ENCODE measurements around the gene PACSIN1. TPM values are rescaled to one million over a fixed set of nuclear protein-coding genes. Genes with fewer than 3 reads are reported as not detected.

Gene PACSIN1
- total RNA-seq, 4 donors from 2014 or later, result 0.08 to 0.42 (median 0.10) TPM; not detected in 1

DNA sequence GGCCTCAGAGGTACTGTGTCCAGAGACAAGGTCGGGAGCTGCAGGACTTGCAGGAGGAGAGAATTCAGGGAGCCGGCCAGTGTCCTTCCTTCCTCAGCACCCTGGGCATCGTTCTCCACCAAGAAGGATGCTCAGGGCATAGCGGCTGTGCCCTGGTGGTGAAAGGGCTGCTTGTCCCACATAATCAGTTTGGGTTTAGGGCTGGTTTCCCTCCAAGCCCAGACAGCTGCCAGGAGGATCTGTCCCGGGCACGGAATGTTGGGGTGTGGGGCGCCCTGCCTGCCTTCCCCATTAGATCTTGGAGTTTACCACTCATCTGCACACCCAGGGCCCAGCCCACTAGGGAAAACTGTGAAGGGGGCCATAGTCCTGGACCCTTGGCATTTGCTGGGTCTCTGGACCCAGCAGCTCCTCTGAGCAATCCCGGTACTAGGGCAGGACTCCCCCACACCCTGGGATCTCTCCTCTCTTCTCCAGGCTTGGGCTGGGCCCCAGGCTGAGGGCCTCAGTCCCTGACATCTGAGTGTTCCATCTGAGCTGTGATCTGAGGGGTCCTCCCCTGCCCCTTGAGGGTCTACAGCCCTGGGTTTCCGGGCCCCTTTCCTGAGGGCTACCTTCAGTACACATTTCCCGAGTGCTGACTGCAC, 108.9 kb downstream of the PACSIN1 start:
- TF ChIP-seq CTCF (IDR thresholded peaks at IDR 0.05), result no peak
- no peak for TF ChIP-seq POLR2A (IDR thresholded peaks at IDR 0.05)
- intact Hi-C loops (cut with DNase I; ENCODE audit: low total_unique reads), result no loop called here
- H3K4me3 ChIP-seq (ENCODE audit: low read depth, poor library complexity, severe bottlenecking), result no peak overlapping the region
- WGBS, 2 donors, result 57 to 74% methylated on average over 9 to 10 of the region's 10 CpGs
- no peak for DNase-seq (ENCODE audit: low spot score in 2 of 2)

DNA sequence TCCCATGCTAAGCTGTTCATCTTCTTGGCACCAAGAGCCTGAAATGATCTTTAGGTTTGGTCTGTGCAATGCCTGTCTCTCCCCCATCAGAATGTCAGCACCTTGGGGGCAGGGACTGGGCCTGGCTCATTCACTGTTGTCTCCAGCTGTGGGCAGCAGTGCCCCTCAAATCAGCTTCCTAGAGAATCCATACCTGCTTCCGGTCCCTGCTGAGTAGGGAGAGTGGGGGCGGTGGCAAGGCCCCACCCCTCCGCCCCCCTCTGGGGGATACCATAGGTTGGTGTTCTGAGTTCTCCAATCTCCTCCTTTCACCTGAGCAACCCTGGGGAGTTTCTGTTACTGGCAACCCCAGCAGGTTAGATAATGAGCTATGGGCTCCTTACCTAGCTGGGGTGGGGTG, 109.5 kb downstream of the PACSIN1 start:
- no peak for DNase-seq (ENCODE audit: low spot score in 2 of 2)
- no peak for TF ChIP-seq POLR2A (IDR thresholded peaks at IDR 0.05)
- TF ChIP-seq CTCF (IDR thresholded peaks at IDR 0.05), result no peak
- no peak overlapping the region for H3K4me3 ChIP-seq (ENCODE audit: low read depth, poor library complexity, severe bottlenecking)
- intact Hi-C loops (cut with DNase I; ENCODE audit: low total_unique reads), result no loop called here
- WGBS, 2 donors, result 79% methylated on average over 3 of the region's 3 CpGs

DNA sequence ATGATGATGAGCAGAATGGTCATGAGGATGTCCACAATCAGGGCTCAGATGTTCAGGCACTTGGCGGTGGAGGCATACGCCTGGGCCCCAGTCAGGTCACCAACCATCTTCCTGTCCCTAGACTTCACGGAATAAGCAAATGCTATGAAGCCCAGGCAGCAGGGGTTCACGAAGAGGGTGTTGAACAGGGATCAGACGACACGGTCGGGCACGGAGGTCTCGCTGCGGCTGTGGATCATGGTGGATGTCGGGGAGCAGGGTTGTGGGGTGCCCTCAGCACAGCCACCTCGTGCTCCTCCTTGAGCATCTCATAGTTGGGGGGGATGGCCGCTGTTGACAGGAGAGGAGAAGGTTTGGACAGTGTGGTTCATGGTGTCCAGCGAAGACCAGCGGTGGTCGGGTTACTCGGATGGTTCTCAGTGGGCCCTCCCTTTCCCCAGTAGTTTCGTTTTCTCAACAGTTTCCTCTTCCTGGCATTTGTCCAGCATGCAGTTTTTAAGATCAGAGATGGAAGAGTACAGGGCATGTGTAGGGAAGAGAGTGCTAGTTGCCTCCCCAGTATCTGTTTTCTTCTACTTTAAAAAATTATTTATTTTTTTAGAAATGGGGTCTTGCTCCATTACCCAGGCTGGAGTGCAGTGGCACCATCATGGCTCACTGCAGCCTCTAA, 110.5 kb downstream of the PACSIN1 start:
- WGBS, 2 donors, result 85 to 86% methylated on average over 18 of the region's 18 CpGs
- H3K4me3 ChIP-seq (ENCODE audit: low read depth, poor library complexity, severe bottlenecking), result no peak overlapping the region
- no peak for DNase-seq (ENCODE audit: low spot score in 2 of 2)
- intact Hi-C loops (cut with DNase I; ENCODE audit: low total_unique reads), result no loop called here
- no peak for TF ChIP-seq CTCF (IDR thresholded peaks at IDR 0.05)
- TF ChIP-seq POLR2A (IDR thresholded peaks at IDR 0.05), result no peak

GRCh38 chr6:34578445-34579262, 112.8 kb downstream of the PACSIN1 start:
- TF ChIP-seq CTCF (IDR thresholded peaks at IDR 0.05) (no peak), POLR2A (IDR thresholded peaks at IDR 0.05) (no peak)
- no peak overlapping the region for H3K4me3 ChIP-seq (ENCODE audit: low read depth, poor library complexity, severe bottlenecking)
- 84 to 95% methylated on average over 7 of the region's 7 CpGs for WGBS, 2 donors
- no peak for DNase-seq (ENCODE audit: low spot score in 2 of 2)
- intact Hi-C loops (cut with DNase I; ENCODE audit: low total_unique reads), result no loop called here

GRCh38 chr6:34580707-34581560, 115.1 kb downstream of the PACSIN1 start:
- DNase-seq (ENCODE audit: low spot score in 2 of 2), result no peak
- 80 to 87% methylated on average over 6 of the region's 6 CpGs for WGBS, 2 donors
- intact Hi-C loops (cut with DNase I; ENCODE audit: low total_unique reads), result no loop called here
- no peak overlapping the region for H3K4me3 ChIP-seq (ENCODE audit: low read depth, poor library complexity, severe bottlenecking)
- TF ChIP-seq CTCF (IDR thresholded peaks at IDR 0.05), result no peak
- TF ChIP-seq POLR2A (IDR thresholded peaks at IDR 0.05), result no peak
